ENCODE measurements around the gene NR2F1-AS1.
"Not testable (repeated sequence)": the region's sequence is repeated elsewhere in the genome, so short reads cannot be mapped to it uniquely, and the experiment has no call there.

The NR2F1-AS1 gene

GRCh38 chr5:93512799-93513198 lies 68.2 kb downstream of the NR2F1-AS1 start:
- no peak for DNase-seq

- no peak for DNase-seq
Measured at GRCh38 chr5:93511445-93511844, 69.6 kb downstream of the NR2F1-AS1 start.

GRCh38 chr5:93510626-93511380 lies 70.2 kb downstream of the NR2F1-AS1 start:
- DNase-seq: no peak

- DNase-seq: not testable (repeated sequence)
Measured at GRCh38 chr5:93505553-93505952, 75.5 kb downstream of the NR2F1-AS1 start.

GRCh38 chr5:93503598-93504067 lies 77.4 kb downstream of the NR2F1-AS1 start:
- DNase-seq: no peak

GRCh38 chr5:93497096-93497495 lies 83.9 kb downstream of the NR2F1-AS1 start:
- DNase-seq: no peak

GRCh38 chr5:93479982-93480509 lies 101.0 kb downstream of the NR2F1-AS1 start:
- no peak for DNase-seq

GRCh38 chr5:93477816-93478215 lies 103.2 kb downstream of the NR2F1-AS1 start:
- DNase-seq: no peak

- DNase-seq: no peak
Measured at GRCh38 chr5:93476251-93476742, 104.7 kb downstream of the NR2F1-AS1 start.

GRCh38 chr5:93462916-93463315 lies 118.1 kb downstream of the NR2F1-AS1 start:
- no peak for DNase-seq

GRCh38 chr5:93461756-93462155 lies 119.3 kb downstream of the NR2F1-AS1 start:
- no peak for DNase-seq

GRCh38 chr5:93460286-93460685 lies 120.7 kb downstream of the NR2F1-AS1 start:
- DNase-seq: no peak

GRCh38 chr5:93456796-93457195 lies 124.2 kb downstream of the NR2F1-AS1 start:
- DNase-seq: not testable (repeated sequence)

- DNase-seq: no peak
Measured at GRCh38 chr5:93454896-93455295, 126.1 kb downstream of the NR2F1-AS1 start.

- DNase-seq: no peak
Measured at GRCh38 chr5:93452255-93452654, 128.8 kb downstream of the NR2F1-AS1 start.

GRCh38 chr5:93438124-93438523 lies 142.9 kb downstream of the NR2F1-AS1 start:
- no peak for DNase-seq

- DNase-seq: no peak
Measured at GRCh38 chr5:93436083-93436482, 144.9 kb downstream of the NR2F1-AS1 start.

- DNase-seq: no peak
Measured at GRCh38 chr5:93433422-93433821, 147.6 kb downstream of the NR2F1-AS1 start.

- DNase-seq: no peak
Measured at GRCh38 chr5:93431250-93431649, 149.8 kb downstream of the NR2F1-AS1 start.

- no peak for DNase-seq
Measured at GRCh38 chr5:93430673-93431199, 150.3 kb downstream of the NR2F1-AS1 start.

GRCh38 chr5:93430118-93430517 lies 150.9 kb downstream of the NR2F1-AS1 start:
- no peak for DNase-seq

GRCh38 chr5:93428868-93429267 lies 152.2 kb downstream of the NR2F1-AS1 start:
- no peak for DNase-seq

- no peak for DNase-seq
Measured at GRCh38 chr5:93427316-93427715, 153.7 kb downstream of the NR2F1-AS1 start.

GRCh38 chr5:93425096-93425495 lies 155.9 kb downstream of the NR2F1-AS1 start:
- no peak for DNase-seq

Data from stimulated activated CD4-positive, alpha-beta T cell treated with anti-CD3 and anti-CD28 coated beads, Interleukin-2, amount 100 ng/mL, for 24 hours (primary cell).